ENCODE data around the gene CCND2.

DNA sequence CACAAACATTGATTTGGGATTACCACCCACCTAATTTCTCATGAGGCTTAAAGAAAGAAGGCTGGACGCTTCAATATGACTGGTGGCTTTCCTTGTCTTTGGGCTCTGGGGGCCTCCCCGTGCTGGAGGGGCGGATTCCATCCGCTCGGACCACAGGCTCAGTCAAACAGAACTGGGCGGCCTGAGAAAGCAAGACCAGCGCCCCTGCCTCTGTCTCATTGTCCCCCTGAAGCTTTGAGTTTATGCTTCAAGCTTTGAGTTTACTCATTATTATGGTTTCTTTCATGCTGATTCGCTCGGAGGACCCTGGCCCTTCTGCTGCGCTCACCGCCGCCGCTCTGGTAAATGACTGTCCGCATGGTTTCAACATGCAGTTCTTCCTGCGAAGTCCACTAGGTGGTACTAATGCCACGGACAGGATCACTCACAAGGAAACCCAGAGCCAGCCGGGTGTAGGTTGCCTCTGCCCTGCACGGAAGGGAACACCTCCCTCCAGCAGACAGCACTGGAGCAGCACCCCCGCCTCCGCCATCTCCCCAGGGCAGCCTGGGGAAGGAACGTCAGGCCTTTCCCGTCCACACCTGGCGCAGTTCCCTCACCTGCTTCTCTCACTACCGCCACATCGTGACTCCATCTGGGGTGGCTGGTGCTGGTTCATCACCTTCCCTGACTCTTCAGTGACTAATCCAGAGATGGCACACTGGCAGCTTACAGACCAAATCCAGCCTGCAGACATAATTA lies 34.2 kb downstream of the CCND2 start:
- TF ChIP-seq POLR2AphosphoS5 (IDR thresholded peaks at IDR 0.05; ENCODE audit: low read depth, low read length) (no peak), POLR2A (IDR thresholded peaks at IDR 0.05; ENCODE audit: low read depth, low read length) (no peak), TAF1 (IDR thresholded peaks at IDR 0.05; ENCODE audit: borderline replicate concordance, low read depth, low read length) (no peak)

Data from GM12892 (cell line).